Inflammatory macrophage treated with lipopolysaccharide for 1 hour (primary cell): ENCODE results near the gene PANK2.
"Not testable (repeated sequence)": the region's sequence is repeated elsewhere in the genome, so short reads cannot be mapped to it uniquely, and the experiment has no call there.

ENCODE experiments used
- DNase-seq, 2 donors: peaks; one replicate each; pipeline ENCODE4 v3.0.0-alpha.2; 2020 to 2022

The PANK2 gene

GRCh38 chr20:3901706-3902440, 12.7 kb downstream of the PANK2 start:
- no peak for DNase-seq

- no peak for DNase-seq
These were observed 13.3 kb downstream of the PANK2 start for GRCh38 chr20:3902446-3902845.

GRCh38 chr20:3904224-3904623, 15.0 kb downstream of the PANK2 start:
- DNase-seq, result no peak

GRCh38 chr20:3904857-3905256, 15.7 kb downstream of the PANK2 start:
- no peak for DNase-seq

- DNase-seq, result not testable (repeated sequence)
These were observed 17.8 kb downstream of the PANK2 start for GRCh38 chr20:3906744-3907721.

GRCh38 chr20:3908667-3909066, 19.5 kb downstream of the PANK2 start:
- DNase-seq, result no peak

GRCh38 chr20:3909952-3910366, 20.8 kb downstream of the PANK2 start:
- no peak for DNase-seq

GRCh38 chr20:3910853-3911252, 21.7 kb downstream of the PANK2 start:
- DNase-seq, result no peak

- no peak for DNase-seq
These were observed 22.8 kb downstream of the PANK2 start for GRCh38 chr20:3911956-3912355.

GRCh38 chr20:3914446-3914845, 25.3 kb downstream of the PANK2 start:
- DNase-seq, result no peak

- DNase-seq, result no peak
These were observed 26.5 kb downstream of the PANK2 start for GRCh38 chr20:3915691-3916090.

- no peak for DNase-seq
These were observed 27.2 kb downstream of the PANK2 start for GRCh38 chr20:3916364-3916763.

- DNase-seq, result peak in 1 of 2 donors; percentile 41
These were observed 30.2 kb downstream of the PANK2 start for GRCh38 chr20:3919352-3919751.

- no peak for DNase-seq
These were observed 33.2 kb downstream of the PANK2 start for GRCh38 chr20:3922223-3922982.

- DNase-seq, result no peak
These were observed 33.8 kb downstream of the PANK2 start for GRCh38 chr20:3922983-3923339.

- peak; percentile 78 to 89 for DNase-seq
These were observed 34.6 kb downstream of the PANK2 start for GRCh38 chr20:3923818-3924217.

GRCh38 chr20:3924304-3925112, 35.3 kb downstream of the PANK2 start:
- peak; percentile 74 to 87 for DNase-seq

GRCh38 chr20:3925113-3925695, 36.0 kb downstream of the PANK2 start:
- no peak for DNase-seq

- no peak for DNase-seq
These were observed 36.9 kb downstream of the PANK2 start for GRCh38 chr20:3925899-3926638.

- DNase-seq, result peak; percentile 78 to 82
These were observed 38.5 kb downstream of the PANK2 start for GRCh38 chr20:3927486-3928291.
